Measurements from ENCODE around the gene KRT23.

The KRT23 gene

DNA sequence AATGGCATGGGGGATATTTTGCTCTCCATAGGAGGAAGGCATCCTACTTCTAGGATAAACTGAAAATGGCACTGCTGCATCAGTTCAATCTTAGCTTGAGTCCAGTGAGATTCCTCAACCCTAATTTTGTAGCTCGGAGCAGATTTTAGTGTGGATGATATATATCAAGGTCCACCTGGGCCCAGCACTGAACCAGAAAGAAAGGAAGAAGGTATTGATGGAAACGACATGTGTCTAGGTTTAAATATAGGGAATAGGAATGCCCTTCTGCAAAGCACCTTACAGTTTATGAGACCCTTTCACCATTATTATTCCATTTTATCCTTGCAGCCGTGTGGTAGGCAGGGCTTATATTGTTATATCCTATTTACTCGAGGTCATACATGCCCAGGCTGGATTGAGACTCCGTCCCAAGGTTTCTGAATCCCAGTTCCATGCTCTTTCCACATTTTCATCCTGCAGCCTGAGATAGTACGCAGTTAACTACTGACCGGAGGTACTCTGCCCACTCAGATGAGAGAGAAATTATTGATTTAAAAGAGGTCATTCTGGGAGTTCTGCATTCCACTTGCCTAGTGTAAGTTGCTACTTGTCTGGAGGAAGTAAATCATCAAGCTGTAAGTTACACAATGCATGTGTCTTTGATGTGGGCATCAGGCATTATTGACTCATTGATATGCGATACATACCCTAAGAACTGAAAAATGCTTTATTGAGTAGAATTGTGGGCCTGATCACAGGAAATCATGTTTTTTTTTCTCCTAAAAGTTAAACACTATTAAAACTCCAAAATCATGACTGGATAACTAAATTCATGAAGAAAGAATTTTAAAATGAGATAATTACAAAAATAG, 19.2 kb upstream of the KRT23 start:
- Histone ChIP-seq H3K9me3 (ENCODE audit: control insufficient read depth, insufficient read depth, low read depth, low read length) (no peaks in the 10 kb centered on the region), H3K4me1 (ENCODE audit: control insufficient read depth, insufficient read depth, low read length) (no peaks in the 10 kb centered on the region), H3K27ac (ENCODE audit: extremely low read depth, low read depth, low read length) (no peak overlapping the region), H3K4me3 (ENCODE audit: low read depth, low read length) (no peak overlapping the region), H3K36me3 (ENCODE audit: control insufficient read depth in 2 of 2, insufficient read depth in 1 of 2, low read length in 2 of 2) (no peaks in the 10 kb centered on the region)
- TF ChIP-seq ZNF16 (tag by site-specific recombination; IDR thresholded peaks at IDR 0.05; ENCODE audit: low read depth) (no peak), ZNF214 (tag by site-specific recombination; IDR thresholded peaks at IDR 0.05; ENCODE audit: borderline replicate concordance) (no peak), ZNF37A (tag by site-specific recombination; IDR thresholded peaks at IDR 0.05) (no peak), SP3 (tag by site-specific recombination; IDR thresholded peaks at IDR 0.05) (no peak), ZNF132 (tag by site-specific recombination; IDR thresholded peaks at IDR 0.05; ENCODE audit: borderline replicate concordance) (no peak), MYNN (tag by site-specific recombination; IDR thresholded peaks at IDR 0.05; ENCODE audit: borderline replicate concordance) (no peak), ZNF354C (tag by site-specific recombination; IDR thresholded peaks at IDR 0.05; ENCODE audit: borderline replicate concordance, low read depth) (no peak), ZNF707 (tag by site-specific recombination; IDR thresholded peaks at IDR 0.05) (no peak), GFI1B (tag by site-specific recombination; IDR thresholded peaks at IDR 0.05) (no peak)
- TF ChIP-seq, protein P1, sequence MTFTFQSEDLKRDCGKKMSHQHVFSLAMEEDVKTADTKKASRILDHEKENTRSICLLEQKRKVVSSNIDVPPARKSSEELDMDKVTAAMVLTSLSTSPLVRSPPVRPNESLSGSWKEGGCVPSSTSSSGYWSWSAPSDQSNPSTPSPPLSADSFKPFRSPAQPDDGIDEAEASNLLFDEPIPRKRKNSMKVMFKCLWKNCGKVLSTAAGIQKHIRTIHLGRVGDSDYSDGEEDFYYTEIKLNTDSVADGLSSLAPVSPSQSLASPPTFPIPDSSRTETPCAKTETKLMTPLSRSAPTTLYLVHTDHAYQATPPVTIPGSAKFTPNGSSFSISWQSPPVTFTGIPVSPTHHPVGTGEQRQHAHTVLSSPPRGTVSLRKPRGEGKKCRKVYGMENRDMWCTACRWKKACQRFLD (tag by site-specific recombination; IDR thresholded peaks at IDR 0.05) = no peak
- TF ChIP-seq, protein P2, sequence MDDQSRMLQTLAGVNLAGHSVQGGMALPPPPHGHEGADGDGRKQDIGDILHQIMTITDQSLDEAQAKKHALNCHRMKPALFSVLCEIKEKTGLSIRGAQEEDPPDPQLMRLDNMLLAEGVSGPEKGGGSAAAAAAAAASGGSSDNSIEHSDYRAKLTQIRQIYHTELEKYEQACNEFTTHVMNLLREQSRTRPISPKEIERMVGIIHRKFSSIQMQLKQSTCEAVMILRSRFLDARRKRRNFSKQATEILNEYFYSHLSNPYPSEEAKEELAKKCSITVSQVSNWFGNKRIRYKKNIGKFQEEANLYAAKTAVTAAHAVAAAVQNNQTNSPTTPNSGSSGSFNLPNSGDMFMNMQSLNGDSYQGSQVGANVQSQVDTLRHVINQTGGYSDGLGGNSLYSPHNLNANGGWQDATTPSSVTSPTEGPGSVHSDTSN (CRISPR knock-in tag; IDR thresholded peaks at IDR 0.05) = no peak
- TF ChIP-seq, protein P3, sequence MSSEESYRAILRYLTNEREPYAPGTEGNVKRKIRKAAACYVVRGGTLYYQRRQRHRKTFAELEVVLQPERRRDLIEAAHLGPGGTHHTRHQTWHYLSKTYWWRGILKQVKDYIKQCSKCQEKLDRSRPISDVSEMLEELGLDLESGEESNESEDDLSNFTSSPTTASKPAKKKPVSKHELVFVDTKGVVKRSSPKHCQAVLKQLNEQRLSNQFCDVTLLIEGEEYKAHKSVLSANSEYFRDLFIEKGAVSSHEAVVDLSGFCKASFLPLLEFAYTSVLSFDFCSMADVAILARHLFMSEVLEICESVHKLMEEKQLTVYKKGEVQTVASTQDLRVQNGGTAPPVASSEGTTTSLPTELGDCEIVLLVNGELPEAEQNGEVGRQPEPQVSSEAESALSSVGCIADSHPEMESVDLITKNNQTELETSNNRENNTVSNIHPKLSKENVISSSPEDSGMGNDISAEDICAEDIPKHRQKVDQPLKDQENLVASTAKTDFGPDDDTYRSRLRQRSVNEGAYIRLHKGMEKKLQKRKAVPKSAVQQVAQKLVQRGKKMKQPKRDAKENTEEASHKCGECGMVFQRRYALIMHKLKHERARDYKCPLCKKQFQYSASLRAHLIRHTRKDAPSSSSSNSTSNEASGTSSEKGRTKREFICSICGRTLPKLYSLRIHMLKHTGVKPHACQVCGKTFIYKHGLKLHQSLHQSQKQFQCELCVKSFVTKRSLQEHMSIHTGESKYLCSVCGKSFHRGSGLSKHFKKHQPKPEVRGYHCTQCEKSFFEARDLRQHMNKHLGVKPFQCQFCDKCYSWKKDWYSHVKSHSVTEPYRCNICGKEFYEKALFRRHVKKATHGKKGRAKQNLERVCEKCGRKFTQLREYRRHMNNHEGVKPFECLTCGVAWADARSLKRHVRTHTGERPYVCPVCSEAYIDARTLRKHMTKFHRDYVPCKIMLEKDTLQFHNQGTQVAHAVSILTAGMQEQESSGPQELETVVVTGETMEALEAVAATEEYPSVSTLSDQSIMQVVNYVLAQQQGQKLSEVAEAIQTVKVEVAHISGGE (tag by site-specific recombination; conservative IDR thresholded peaks at IDR 0.05; ENCODE audit: low read depth) = no peak
- TF ChIP-seq, protein P4, sequence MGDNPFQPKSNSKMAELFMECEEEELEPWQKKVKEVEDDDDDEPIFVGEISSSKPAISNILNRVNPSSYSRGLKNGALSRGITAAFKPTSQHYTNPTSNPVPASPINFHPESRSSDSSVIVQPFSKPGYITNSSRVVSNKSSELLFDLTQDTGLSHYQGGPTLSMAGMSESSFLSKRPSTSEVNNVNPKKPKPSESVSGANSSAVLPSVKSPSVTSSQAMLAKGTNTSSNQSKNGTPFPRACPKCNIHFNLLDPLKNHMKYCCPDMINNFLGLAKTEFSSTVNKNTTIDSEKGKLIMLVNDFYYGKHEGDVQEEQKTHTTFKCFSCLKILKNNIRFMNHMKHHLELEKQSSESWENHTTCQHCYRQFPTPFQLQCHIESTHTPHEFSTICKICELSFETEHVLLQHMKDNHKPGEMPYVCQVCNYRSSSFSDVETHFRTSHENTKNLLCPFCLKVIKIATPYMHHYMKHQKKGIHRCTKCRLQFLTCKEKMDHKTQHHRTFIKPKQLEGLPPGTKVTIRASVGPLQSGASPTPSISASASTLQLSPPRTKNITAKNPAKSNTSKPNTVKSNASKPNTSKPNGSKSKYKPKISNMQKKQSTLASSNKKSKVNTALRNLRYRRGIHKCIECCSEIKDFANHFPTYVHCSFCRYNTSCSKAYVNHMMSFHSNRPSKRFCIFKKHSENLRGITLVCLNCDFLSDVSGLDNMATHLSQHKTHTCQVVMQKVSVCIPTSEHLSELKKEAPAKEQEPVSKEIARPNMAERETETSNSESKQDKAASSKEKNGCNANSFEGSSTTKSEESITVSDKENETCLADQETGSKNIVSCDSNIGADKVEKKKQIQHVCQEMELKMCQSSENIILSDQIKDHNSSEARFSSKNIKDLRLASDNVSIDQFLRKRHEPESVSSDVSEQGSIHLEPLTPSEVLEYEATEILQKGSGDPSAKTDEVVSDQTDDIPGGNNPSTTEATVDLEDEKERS (tag by site-specific recombination; IDR thresholded peaks at IDR 0.05) = no peak
- ChIA-PET CTCF (interaction anchor here (0.6 to 1.2 kb wide), 5 partner anchors 28 to 593 kb away, joined by 3 to 4 read pairs (median 3); no protein-coding TSS in a partner anchor), POLR2A (no interaction called here)

DNA sequence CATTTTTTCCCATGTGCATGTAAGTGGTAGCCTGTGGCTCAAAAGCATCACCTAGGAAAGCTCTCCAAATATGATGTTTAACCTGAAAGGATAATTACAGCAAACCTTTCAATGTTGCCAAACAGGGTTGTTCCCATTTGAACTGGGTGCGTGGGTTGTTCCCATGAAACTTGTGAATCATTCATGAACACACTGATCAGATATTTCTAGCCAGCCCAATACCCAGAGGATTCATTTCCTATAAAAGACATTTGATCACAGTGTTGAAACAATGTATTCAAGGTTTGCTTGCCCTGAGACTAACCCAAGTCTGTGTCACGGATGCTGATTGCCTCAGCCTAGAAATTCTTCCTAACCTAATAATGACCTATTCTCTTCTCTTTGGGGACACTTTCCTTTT, 16.4 kb upstream of the KRT23 start:
- Histone ChIP-seq H3K4me1 (ENCODE audit: control insufficient read depth, insufficient read depth, low read length) (no peaks in the 10 kb centered on the region), H3K4me3 (ENCODE audit: low read depth, low read length) (no peak overlapping the region), H3K9me3 (ENCODE audit: control insufficient read depth, insufficient read depth, low read depth, low read length) (no peaks in the 10 kb centered on the region), H3K36me3 (ENCODE audit: control insufficient read depth in 2 of 2, insufficient read depth in 1 of 2, low read length in 2 of 2) (no peaks in the 10 kb centered on the region), H3K27ac (ENCODE audit: extremely low read depth, low read depth, low read length) (no peak overlapping the region)
- POLR2A ChIA-PET = no interaction called here
- CTCF ChIA-PET = interaction anchor here (0.7 kb wide), 1 partner anchor 67 kb away, joined by 5 read pairs; no protein-coding TSS in a partner anchor
- TF ChIP-seq ZNF560 (tag by site-specific recombination; IDR thresholded peaks at IDR 0.05; ENCODE audit: borderline replicate concordance) = no peak
- no peak for TF ChIP-seq ZNF239 (tag by site-specific recombination; IDR thresholded peaks at IDR 0.05)
- no peak for TF ChIP-seq SCRT2 (tag by site-specific recombination; IDR thresholded peaks at IDR 0.05)
- TF ChIP-seq, protein P5, sequence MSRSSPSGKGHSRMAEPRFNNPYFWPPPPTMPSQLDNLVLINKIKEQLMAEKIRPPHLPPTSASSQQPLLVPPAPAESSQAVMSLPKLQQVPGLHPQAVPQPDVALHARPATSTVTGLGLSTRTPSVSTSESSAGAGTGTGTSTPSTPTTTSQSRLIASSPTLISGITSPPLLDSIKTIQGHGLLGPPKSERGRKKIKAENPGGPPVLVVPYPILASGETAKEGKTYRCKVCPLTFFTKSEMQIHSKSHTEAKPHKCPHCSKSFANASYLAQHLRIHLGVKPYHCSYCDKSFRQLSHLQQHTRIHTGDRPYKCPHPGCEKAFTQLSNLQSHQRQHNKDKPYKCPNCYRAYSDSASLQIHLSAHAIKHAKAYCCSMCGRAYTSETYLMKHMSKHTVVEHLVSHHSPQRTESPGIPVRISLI (tag by site-specific recombination; IDR thresholded peaks at IDR 0.05) = no peak
- TF ChIP-seq ZBTB17 (tag by site-specific recombination; IDR thresholded peaks at IDR 0.05) = no peak
- no peak for TF ChIP-seq ZNF549 (tag by site-specific recombination; IDR thresholded peaks at IDR 0.05)
- no peak for TF ChIP-seq ZNF658 (tag by site-specific recombination; IDR thresholded peaks at IDR 0.05)
- TF ChIP-seq ZNF132 (tag by site-specific recombination; IDR thresholded peaks at IDR 0.05; ENCODE audit: borderline replicate concordance) = no peak

Measured in HEK293 (cell line).